Adrenal gland (tissue), 5 donors: ENCODE measurements around the gene ANKRD33B.

Experiments used
- POLR2A ChIP-seq, 2 donors: fragments of 450-650 bp; IDR thresholded peaks; one replicate each; pipeline ENCODE4 v1.6.1; 2017; ENCODE audit warnings: antibody characterized with exemption in 2 of 2, mild to moderate bottlenecking in 2 of 2, moderate library complexity in 1 of 2
- TF ChIP-seq, protein P1 (sequence below), 6 experiments: fragments of 450-650 bp in 4 of 6; fragments of 200-600 bp in 2 of 6; sonication (generic) in 1 of 6; IDR thresholded peaks; 1 replicate in 5 of 6; 2 replicates in 1 of 6; pipeline versions ENCODE4 v1.5.1 to v1.8.0; 2016 to 2021; ENCODE audit warnings: antibody characterized with exemption in 6 of 6, mild to moderate bottlenecking in 2 of 6, moderate library complexity in 1 of 6
- donor health status: DM: no; HTN: no; CAD: no.

DNA sequence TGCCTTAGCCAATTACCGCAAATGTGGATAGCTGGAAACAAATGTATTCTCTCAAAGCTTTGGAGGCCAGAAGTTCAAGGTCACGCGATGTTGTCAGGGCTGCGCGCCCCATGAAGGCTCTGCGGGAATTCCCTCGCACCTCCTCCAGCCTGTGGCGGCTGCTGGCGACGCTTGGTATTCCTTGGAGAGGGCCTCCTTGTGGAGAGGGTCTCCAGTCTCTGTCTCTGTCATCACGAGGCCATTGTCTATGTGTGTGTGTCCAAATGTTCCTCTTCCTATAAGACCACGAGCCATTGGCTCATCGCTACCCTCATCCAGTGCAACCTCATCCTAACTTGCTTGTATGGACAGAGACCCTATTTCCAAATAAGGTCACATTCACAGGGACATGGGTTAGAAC is 97.5 kb downstream of the ANKRD33B start:
- no peak for TF ChIP-seq POLR2A (IDR thresholded peaks at IDR 0.05)
- TF ChIP-seq, protein P1, sequence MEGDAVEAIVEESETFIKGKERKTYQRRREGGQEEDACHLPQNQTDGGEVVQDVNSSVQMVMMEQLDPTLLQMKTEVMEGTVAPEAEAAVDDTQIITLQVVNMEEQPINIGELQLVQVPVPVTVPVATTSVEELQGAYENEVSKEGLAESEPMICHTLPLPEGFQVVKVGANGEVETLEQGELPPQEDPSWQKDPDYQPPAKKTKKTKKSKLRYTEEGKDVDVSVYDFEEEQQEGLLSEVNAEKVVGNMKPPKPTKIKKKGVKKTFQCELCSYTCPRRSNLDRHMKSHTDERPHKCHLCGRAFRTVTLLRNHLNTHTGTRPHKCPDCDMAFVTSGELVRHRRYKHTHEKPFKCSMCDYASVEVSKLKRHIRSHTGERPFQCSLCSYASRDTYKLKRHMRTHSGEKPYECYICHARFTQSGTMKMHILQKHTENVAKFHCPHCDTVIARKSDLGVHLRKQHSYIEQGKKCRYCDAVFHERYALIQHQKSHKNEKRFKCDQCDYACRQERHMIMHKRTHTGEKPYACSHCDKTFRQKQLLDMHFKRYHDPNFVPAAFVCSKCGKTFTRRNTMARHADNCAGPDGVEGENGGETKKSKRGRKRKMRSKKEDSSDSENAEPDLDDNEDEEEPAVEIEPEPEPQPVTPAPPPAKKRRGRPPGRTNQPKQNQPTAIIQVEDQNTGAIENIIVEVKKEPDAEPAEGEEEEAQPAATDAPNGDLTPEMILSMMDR (IDR thresholded peaks at IDR 0.05) = no peak
